Measurements from ENCODE around the gene TIMM44. TPM values are rescaled to one million over a fixed set of nuclear protein-coding genes. Genes with fewer than 3 reads are reported as not detected.

Gene TIMM44
- total and polyA plus RNA-seq, 2 donors (not counting 3 experiments of a cell fraction or from before 2014, with no cell fraction given), result 61.5 to 64.3 TPM

DNA sequence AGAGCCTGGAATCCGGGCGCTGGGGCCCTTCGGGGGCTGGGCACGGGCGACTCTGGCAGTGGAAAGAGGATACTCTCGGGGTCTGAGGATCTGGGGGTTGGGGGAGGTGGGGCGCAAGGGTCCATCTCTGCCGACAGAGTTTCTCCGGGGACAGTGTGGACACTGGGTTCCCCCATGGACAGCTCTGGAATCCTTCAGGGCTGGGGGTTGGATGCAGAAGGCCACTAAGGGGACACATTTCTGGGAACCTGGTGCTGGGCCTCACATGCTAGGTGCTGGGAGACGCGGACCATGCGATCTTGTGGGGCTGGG, 26.6 kb downstream of the TIMM44 start:
- Histone ChIP-seq H3K9me1 (replicated peaks; ENCODE audit: control insufficient read depth, extremely low read depth, insufficient read depth, low read length) (no peaks in the 10 kb centered on the region), H3K27ac (ENCODE audit: insufficient read depth, low read depth, low read length) (no peak overlapping the region), H3K4me1 (ENCODE audit: control insufficient read depth, extremely low read depth, insufficient read depth, low read length) (peaks cover 22% of the 10 kb centered on the region), H3K36me3 (ENCODE audit: control insufficient read depth in 2 of 2, extremely low read depth in 1 of 2, insufficient read depth in 2 of 2, low read length in 2 of 2) (peaks cover 0 to 3% of the 10 kb centered on the region in 2 experiments), H2AFZ (ENCODE audit: low read depth, low read length) (peak overlapping the region; percentile 23), H3K4me2 (ENCODE audit: insufficient read depth, low read length) (peak overlapping the region; percentile 19), H3K9me3 (replicated peaks; ENCODE audit: control insufficient read depth, insufficient read depth, low read length) (no peaks in the 10 kb centered on the region), H3K27me3 (ENCODE audit: control insufficient read depth in 2 of 2, insufficient read depth in 2 of 2, low read length in 2 of 2) (peaks cover 18 to 31% of the 10 kb centered on the region in 2 experiments), H3K79me2 (ENCODE audit: control insufficient read depth, insufficient read depth, low read length) (no peaks in the 10 kb centered on the region), H3K9ac (replicated peaks; ENCODE audit: extremely low read depth, insufficient read depth, low read length) (no peak overlapping the region), H4K20me1 (replicated peaks; ENCODE audit: control insufficient read depth, extremely low read depth, insufficient read depth, low read length) (no peaks in the 10 kb centered on the region), H3K4me3 (replicated peaks in 1 of 3; ENCODE audit: insufficient read depth in 1 of 3, low read depth in 1 of 3, low read length in 3 of 3) (no peak overlapping the region)
- FAIRE-seq (no peak), DNase-seq (ENCODE audit: low read depth, low spot score) (no peak)
- BruUV-seq (replicated peaks), result no TSS peak
- dilution Hi-C loops (cut with MboI; ENCODE audit: extremely low pct_ligation_motif_present, low sequenced_read_pairs), result no loop called here
- POLR2A ChIA-PET, result no interaction called here
- TF ChIP-seq EZH2 (IDR thresholded peaks at IDR 0.05; ENCODE audit: borderline replicate concordance, low read depth, low read length, severe bottlenecking) (peak; percentile 51), FOS (IDR thresholded peaks at IDR 0.05; ENCODE audit: borderline replicate concordance, insufficient read depth, low read length) (no peak)
- CTCF ChIA-PET, result interaction anchor here (0.7 to 2.4 kb wide), 8 partner anchors 12 to 349 kb away, joined by 3 to 11 read pairs (median 5); partner anchors contain the start of gene MAP2K7
- intact Hi-C loops (cut with micrococcal nuclease), result no loop called here

DNA sequence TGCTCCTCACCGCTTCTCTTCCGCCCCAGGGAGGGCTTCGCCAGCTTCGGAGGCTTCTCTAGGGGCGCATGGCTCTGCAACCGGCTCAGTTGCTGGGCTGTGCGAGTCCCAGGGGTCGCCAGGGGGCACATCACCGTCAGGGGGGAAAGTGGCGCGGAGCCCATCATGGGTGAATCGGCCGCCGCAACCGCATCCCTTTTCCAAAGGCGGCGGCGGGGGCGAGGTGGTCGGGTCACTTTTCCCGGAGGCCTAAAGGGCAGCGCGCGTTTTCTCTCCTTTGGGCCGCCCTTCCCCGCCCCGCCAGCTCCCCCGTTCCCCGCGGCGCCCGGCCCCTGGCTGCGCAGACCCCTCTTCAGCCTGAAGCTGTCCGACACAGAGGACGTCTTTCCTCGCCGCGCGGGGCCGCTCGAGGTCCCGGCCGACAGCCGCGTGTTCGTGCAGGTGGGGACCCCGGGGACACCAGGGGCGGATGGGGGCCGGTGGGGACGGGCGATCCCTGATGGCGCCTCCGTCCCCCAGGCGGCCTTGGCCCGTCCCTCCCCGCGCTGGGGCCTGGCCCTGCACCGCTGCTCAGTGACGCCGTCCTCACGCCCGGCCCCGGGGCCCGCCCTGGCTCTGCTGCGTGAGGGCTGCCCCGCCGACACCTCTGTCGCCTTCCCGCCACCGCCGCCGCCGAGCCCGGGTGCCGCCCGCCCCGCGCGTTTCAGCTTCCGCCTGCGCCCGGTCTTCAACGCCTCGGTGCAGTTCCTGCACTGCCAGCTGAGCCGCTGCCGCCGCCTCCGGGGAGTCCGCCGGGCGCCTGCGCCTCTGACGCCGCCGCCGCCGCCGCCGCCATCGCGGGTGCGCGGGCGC, 27.1 kb downstream of the TIMM44 start:
- TF ChIP-seq POLR2A (IDR thresholded peaks at IDR 0.05; ENCODE audit: low read depth, low read length) (no peak), JUN (IDR thresholded peaks at IDR 0.05; ENCODE audit: borderline replicate concordance, insufficient read depth, insufficient read length, low read depth) (no peak), FOS (IDR thresholded peaks at IDR 0.05; ENCODE audit: borderline replicate concordance, insufficient read depth, low read length) (no peak), POLR2AphosphoS5 (IDR thresholded peaks at IDR 0.05; ENCODE audit: insufficient read depth, low read depth, low read length) (no peak), EZH2 (IDR thresholded peaks at IDR 0.05; ENCODE audit: borderline replicate concordance, low read depth, low read length, severe bottlenecking) (peak; percentile 94), MYC (IDR thresholded peaks at IDR 0.05; ENCODE audit: low read depth, low read length) (no peak)
- TF ChIP-seq, protein P1, sequence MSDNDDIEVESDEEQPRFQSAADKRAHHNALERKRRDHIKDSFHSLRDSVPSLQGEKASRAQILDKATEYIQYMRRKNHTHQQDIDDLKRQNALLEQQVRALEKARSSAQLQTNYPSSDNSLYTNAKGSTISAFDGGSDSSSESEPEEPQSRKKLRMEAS (IDR thresholded peaks at IDR 0.05; ENCODE audit: insufficient read depth, insufficient read length), result no peak
- TF ChIP-seq, protein P2, sequence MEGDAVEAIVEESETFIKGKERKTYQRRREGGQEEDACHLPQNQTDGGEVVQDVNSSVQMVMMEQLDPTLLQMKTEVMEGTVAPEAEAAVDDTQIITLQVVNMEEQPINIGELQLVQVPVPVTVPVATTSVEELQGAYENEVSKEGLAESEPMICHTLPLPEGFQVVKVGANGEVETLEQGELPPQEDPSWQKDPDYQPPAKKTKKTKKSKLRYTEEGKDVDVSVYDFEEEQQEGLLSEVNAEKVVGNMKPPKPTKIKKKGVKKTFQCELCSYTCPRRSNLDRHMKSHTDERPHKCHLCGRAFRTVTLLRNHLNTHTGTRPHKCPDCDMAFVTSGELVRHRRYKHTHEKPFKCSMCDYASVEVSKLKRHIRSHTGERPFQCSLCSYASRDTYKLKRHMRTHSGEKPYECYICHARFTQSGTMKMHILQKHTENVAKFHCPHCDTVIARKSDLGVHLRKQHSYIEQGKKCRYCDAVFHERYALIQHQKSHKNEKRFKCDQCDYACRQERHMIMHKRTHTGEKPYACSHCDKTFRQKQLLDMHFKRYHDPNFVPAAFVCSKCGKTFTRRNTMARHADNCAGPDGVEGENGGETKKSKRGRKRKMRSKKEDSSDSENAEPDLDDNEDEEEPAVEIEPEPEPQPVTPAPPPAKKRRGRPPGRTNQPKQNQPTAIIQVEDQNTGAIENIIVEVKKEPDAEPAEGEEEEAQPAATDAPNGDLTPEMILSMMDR (IDR thresholded peaks at IDR 0.05; ENCODE audit: extremely low read depth in 1 of 2, insufficient read depth in 1 of 2, low read depth in 1 of 2, low read length in 2 of 2), result peak in 1 of 2 donors; percentile 3

More for the DNA sequence above, 27.1 kb downstream of the TIMM44 start:
- H4K20me1 ChIP-seq (replicated peaks; ENCODE audit: control insufficient read depth, extremely low read depth, insufficient read depth, low read length), result no peaks in the 10 kb centered on the region
- peaks cover 18 to 31% of the 10 kb centered on the region in 2 experiments for H3K27me3 ChIP-seq (ENCODE audit: control insufficient read depth in 2 of 2, insufficient read depth in 2 of 2, low read length in 2 of 2)
- H3K9me1 ChIP-seq (replicated peaks; ENCODE audit: control insufficient read depth, extremely low read depth, insufficient read depth, low read length), result no peaks in the 10 kb centered on the region
- no peak overlapping the region for H3K27ac ChIP-seq (ENCODE audit: insufficient read depth, low read depth, low read length)
- no peak overlapping the region for H3K9ac ChIP-seq (replicated peaks; ENCODE audit: extremely low read depth, insufficient read depth, low read length)
- H3K4me2 ChIP-seq (ENCODE audit: insufficient read depth, low read length), result peak overlapping the region; percentile 44
- H3K9me3 ChIP-seq (replicated peaks; ENCODE audit: control insufficient read depth, insufficient read depth, low read length), result no peaks in the 10 kb centered on the region
- CTCF ChIA-PET, result interaction anchor here (0.7 to 2.4 kb wide), 8 partner anchors 13 to 348 kb away, joined by 3 to 11 read pairs (median 5); partner anchors contain the start of gene MAP2K7
- H3K79me2 ChIP-seq (ENCODE audit: control insufficient read depth, insufficient read depth, low read length), result no peaks in the 10 kb centered on the region
- no TSS peak for BruUV-seq (replicated peaks)
- peaks cover 0 to 9% of the 10 kb centered on the region in 2 experiments for H3K36me3 ChIP-seq (ENCODE audit: control insufficient read depth in 2 of 2, extremely low read depth in 1 of 2, insufficient read depth in 2 of 2, low read length in 2 of 2)
- POLR2A ChIA-PET, result no interaction called here
- peak overlapping the region in 1 of 3 experiments; percentile 24 for H3K4me3 ChIP-seq (replicated peaks in 1 of 3; ENCODE audit: insufficient read depth in 1 of 3, low read depth in 1 of 3, low read length in 3 of 3)
- DNase-seq (ENCODE audit: low read depth, low spot score) (no peak), FAIRE-seq (no peak)
- intact Hi-C loops (cut with micrococcal nuclease), result no loop called here
- peak overlapping the region; percentile 46 for H2AFZ ChIP-seq (ENCODE audit: low read depth, low read length)
- dilution Hi-C loops (cut with MboI; ENCODE audit: extremely low pct_ligation_motif_present, low sequenced_read_pairs), result no loop called here
- peaks cover 17% of the 10 kb centered on the region for H3K4me1 ChIP-seq (ENCODE audit: control insufficient read depth, extremely low read depth, insufficient read depth, low read length)
